Measurements from ENCODE around the gene MACIR.

The MACIR gene

GRCh38 chr5:103228588-103228987 is 30.0 kb upstream of the MACIR start:
- DNase-seq (ENCODE audit: extremely low read depth, low read depth): no peak
- TF ChIP-seq, protein P1, sequence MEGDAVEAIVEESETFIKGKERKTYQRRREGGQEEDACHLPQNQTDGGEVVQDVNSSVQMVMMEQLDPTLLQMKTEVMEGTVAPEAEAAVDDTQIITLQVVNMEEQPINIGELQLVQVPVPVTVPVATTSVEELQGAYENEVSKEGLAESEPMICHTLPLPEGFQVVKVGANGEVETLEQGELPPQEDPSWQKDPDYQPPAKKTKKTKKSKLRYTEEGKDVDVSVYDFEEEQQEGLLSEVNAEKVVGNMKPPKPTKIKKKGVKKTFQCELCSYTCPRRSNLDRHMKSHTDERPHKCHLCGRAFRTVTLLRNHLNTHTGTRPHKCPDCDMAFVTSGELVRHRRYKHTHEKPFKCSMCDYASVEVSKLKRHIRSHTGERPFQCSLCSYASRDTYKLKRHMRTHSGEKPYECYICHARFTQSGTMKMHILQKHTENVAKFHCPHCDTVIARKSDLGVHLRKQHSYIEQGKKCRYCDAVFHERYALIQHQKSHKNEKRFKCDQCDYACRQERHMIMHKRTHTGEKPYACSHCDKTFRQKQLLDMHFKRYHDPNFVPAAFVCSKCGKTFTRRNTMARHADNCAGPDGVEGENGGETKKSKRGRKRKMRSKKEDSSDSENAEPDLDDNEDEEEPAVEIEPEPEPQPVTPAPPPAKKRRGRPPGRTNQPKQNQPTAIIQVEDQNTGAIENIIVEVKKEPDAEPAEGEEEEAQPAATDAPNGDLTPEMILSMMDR (IDR thresholded peaks at IDR 0.05; ENCODE audit: low read depth, low read length): no peak

- TF ChIP-seq, protein P1 (IDR thresholded peaks at IDR 0.05; ENCODE audit: low read depth, low read length): peak; percentile 73
- no peak for DNase-seq (ENCODE audit: extremely low read depth, low read depth)
Measured at GRCh38 chr5:103232393-103232999, 26.1 kb upstream of the MACIR start.

- DNase-seq (ENCODE audit: extremely low read depth, low read depth): no peak
- TF ChIP-seq, protein P1 (IDR thresholded peaks at IDR 0.05; ENCODE audit: low read depth, low read length): no peak
Measured at GRCh38 chr5:103234239-103234975, 24.2 kb upstream of the MACIR start.

- DNase-seq (ENCODE audit: extremely low read depth, low read depth): no peak
- TF ChIP-seq, protein P1 (IDR thresholded peaks at IDR 0.05; ENCODE audit: low read depth, low read length): no peak
Measured at GRCh38 chr5:103235891-103236290, 22.7 kb upstream of the MACIR start.

DNA sequence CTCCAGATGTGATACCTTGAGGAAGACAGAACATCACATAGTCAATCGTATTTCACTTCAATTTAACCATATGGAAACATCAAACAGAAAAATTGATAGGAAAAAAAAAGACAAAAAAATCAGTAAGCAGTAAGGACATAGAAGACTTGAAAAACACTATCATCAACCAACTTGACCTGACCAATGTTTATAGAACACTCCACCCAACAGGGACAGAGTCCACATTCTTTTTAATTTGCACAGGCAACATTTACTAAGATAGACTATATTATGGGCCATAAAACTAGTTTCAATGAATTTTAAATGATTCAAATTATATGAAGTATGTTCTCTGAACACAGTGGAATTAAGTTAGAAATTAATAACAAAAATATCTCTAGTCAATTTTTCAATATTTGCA is 20.8 kb upstream of the MACIR start:
- TF ChIP-seq, protein P1 (IDR thresholded peaks at IDR 0.05; ENCODE audit: low read depth, low read length): no peak
- DNase-seq (ENCODE audit: extremely low read depth, low read depth): no peak

DNA sequence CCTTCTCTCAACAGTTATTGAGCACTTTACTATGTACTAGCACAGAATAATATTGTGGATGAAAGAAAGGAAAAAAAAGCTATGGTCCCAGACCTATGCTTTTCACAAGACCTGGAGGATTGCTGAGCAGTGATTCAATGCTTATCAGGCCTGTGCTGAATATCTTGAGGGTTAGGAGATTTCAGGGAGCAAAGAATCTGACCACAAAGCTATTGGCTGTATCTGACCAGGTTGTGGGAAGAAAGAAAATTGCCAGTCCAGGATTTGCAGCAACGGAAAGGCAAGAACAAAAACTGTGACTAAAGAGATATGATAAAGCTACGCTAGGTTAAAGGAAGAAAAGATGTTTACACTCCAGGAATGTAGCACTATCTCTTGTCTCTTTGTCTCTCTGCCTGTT is 14.9 kb upstream of the MACIR start:
- DNase-seq (ENCODE audit: extremely low read depth, low read depth): no peak
- TF ChIP-seq, protein P1 (IDR thresholded peaks at IDR 0.05; ENCODE audit: low read depth, low read length): no peak

DNA sequence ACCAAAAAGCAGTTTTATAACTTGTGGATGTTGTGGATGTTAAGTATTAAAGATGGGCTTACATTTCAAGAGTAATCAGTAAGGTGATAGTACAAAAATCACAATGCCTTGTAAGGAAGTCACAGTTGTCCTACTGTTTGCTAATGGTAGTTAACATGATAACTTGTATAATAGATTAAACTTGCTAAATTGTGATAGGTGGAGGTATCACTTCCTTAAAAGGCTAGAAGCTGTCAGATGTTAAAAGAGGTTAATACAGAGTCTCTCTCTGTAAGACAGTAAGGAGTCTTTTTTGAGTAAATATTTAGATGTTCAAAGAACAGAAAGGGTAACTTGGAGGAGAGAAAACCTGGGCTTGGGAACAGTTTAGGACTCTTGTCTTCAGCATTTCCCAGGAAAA is 14.2 kb upstream of the MACIR start:
- TF ChIP-seq, protein P1 (IDR thresholded peaks at IDR 0.05; ENCODE audit: low read depth, low read length): no peak
- no peak for DNase-seq (ENCODE audit: extremely low read depth, low read depth)

Measured in AG09319 (cell line).